ENCODE data around the gene WDR70. TPM values are rescaled to one million over a fixed set of nuclear protein-coding genes. Genes with fewer than 3 reads are reported as not detected.
"Not testable (repeated sequence)": the region's sequence is repeated elsewhere in the genome, so short reads cannot be mapped to it uniquely, and the experiment has no call there.

Gene WDR70
- total RNA-seq, 1 donor from 2014 or later, result 18.7 TPM

- Histone ChIP-seq H3K27me3 (ENCODE audit: low read depth) (no peaks in the 10 kb centered on the region), H3K4me3 (no peak overlapping the region), H3K4me1 (no peaks in the 10 kb centered on the region), H3K9me3 (replicated peaks) (peaks cover 24% of the 10 kb centered on the region), H3K36me3 (peaks cover 30% of the 10 kb centered on the region), H3K27ac (replicated peaks) (no peak overlapping the region)
- no peak for DNase-seq
- TF ChIP-seq CTCF (IDR thresholded peaks at IDR 0.05; ENCODE audit: borderline replicate concordance), result no peak
- intact Hi-C loops (cut with micrococcal nuclease), result no loop called here
These were observed 92.6 kb downstream of the WDR70 start for GRCh38 chr5:37471666-37472197.

GRCh38 chr5:37477426-37477825, 98.3 kb downstream of the WDR70 start:
- intact Hi-C loops (cut with micrococcal nuclease), result no loop called here
- DNase-seq, result no peak
- Histone ChIP-seq H3K4me1 (no peaks in the 10 kb centered on the region), H3K27ac (replicated peaks) (no peak overlapping the region), H3K9me3 (replicated peaks) (peaks cover 3% of the 10 kb centered on the region), H3K4me3 (no peak overlapping the region), H3K27me3 (ENCODE audit: low read depth) (no peaks in the 10 kb centered on the region), H3K36me3 (peaks cover 43% of the 10 kb centered on the region)
- TF ChIP-seq CTCF (IDR thresholded peaks at IDR 0.05; ENCODE audit: borderline replicate concordance), result no peak

- Histone ChIP-seq H3K4me1 (no peaks in the 10 kb centered on the region), H3K27me3 (ENCODE audit: low read depth) (no peaks in the 10 kb centered on the region), H3K36me3 (peaks cover 41% of the 10 kb centered on the region), H3K4me3 (no peak overlapping the region), H3K27ac (replicated peaks) (no peak overlapping the region), H3K9me3 (replicated peaks) (no peaks in the 10 kb centered on the region)
- intact Hi-C loops (cut with micrococcal nuclease), result no loop called here
- DNase-seq, result no peak
- TF ChIP-seq CTCF (IDR thresholded peaks at IDR 0.05; ENCODE audit: borderline replicate concordance), result no peak
These were observed 99.2 kb downstream of the WDR70 start for GRCh38 chr5:37478121-37478894.

GRCh38 chr5:37481395-37481794, 102.3 kb downstream of the WDR70 start:
- H3K9me3 ChIP-seq (replicated peaks); H3K4me1 ChIP-seq; DNase-seq; intact Hi-C loops (cut with micrococcal nuclease); H3K27ac ChIP-seq (replicated peaks); H3K4me3 ChIP-seq; H3K27me3 ChIP-seq (ENCODE audit: low read depth): not testable (repeated sequence)
- peaks cover 37% of the 10 kb centered on the region for H3K36me3 ChIP-seq

GRCh38 chr5:37490120-37490810, 111.1 kb downstream of the WDR70 start:
- intact Hi-C loops (cut with micrococcal nuclease), result no loop called here
- no peak for DNase-seq
- Histone ChIP-seq H3K4me3 (no peak overlapping the region), H3K27ac (replicated peaks) (no peak overlapping the region), H3K4me1 (peaks cover 6% of the 10 kb centered on the region), H3K9me3 (replicated peaks) (peaks cover 11% of the 10 kb centered on the region), H3K27me3 (ENCODE audit: low read depth) (no peaks in the 10 kb centered on the region), H3K36me3 (peaks cover 12% of the 10 kb centered on the region)
- TF ChIP-seq CTCF (IDR thresholded peaks at IDR 0.05; ENCODE audit: borderline replicate concordance), result no peak

- intact Hi-C loops (cut with micrococcal nuclease), result no loop called here
- Histone ChIP-seq H3K27ac (replicated peaks) (no peak overlapping the region), H3K9me3 (replicated peaks) (peaks cover 11% of the 10 kb centered on the region), H3K4me1 (peaks cover 13% of the 10 kb centered on the region), H3K27me3 (ENCODE audit: low read depth) (no peaks in the 10 kb centered on the region), H3K4me3 (no peak overlapping the region), H3K36me3 (peaks cover 13% of the 10 kb centered on the region)
- TF ChIP-seq CTCF (IDR thresholded peaks at IDR 0.05; ENCODE audit: borderline replicate concordance), result no peak
- no peak for DNase-seq
These were observed 111.8 kb downstream of the WDR70 start for GRCh38 chr5:37490931-37491330.

Measured in left ventricle myocardium inferior (tissue), 1 donor.